HG03280 (cell line): ENCODE measurements around the gene C2CD5.
"Not testable (repeated sequence)": the region's sequence is repeated elsewhere in the genome, so short reads cannot be mapped to it uniquely, and the experiment has no call there.

Experiments
- ATAC-seq: cut with Tn5 transposase; IDR thresholded peaks from one replicate; pipeline ENCODE4 v1.9.1; 2021; ENCODE audit warnings: mild to moderate bottlenecking, moderate library complexity; ENCODE audit not compliant: unreplicated experiment

Gene C2CD5

GRCh38 chr12:22536971-22537544 is 7.3 kb downstream of the C2CD5 start:
- ATAC-seq, result no peak

DNA sequence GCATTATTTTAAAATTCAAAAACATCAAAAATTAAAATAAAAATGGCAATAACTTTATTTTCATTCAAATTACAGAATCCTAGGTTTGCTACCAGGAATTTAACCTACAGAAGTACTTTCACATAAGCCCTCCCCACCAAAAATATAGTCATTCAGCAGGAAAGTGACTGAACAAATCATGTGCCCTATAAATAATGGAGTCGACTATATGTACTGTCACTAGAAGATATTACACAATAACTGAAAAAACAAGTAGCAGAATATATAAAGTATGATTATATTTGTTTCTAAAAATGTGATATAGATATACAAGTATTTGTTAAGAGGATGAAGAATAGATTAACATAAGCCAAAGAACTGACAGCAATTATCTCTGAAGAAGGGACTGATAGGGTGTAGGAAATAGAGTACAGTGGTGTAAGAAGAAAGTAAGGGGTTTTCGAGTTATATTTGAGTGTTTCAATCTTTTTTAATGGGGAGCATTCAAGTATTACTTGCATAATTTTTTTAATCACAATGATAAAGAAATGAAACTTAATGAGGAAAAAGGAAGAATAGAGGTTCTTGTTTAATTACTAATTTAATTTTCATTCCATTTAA is 7.9 kb downstream of the C2CD5 start:
- ATAC-seq, result no peak

GRCh38 chr12:22535478-22535877 is 8.9 kb downstream of the C2CD5 start:
- ATAC-seq, result no peak

GRCh38 chr12:22535038-22535437 is 9.3 kb downstream of the C2CD5 start:
- no peak for ATAC-seq

DNA sequence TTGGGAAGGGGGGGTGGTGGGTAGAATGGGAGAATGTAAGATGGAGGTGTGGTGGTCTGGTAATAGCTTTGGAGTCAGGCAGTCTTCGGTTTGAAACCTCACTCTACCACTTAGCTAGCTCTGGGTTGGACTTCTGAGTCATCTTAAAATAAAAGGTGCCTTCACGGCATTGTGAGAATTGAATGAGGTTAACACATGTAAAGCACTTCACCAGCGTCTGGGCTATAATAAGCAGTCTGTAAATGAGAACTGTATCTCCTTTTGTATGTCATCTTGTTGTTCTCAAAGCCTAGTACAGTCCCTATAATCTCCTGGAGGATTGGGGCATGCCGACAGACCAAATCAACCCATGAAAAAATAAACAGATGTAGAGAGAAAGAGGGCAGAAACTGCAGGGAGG is 11.2 kb downstream of the C2CD5 start:
- no peak for ATAC-seq

DNA sequence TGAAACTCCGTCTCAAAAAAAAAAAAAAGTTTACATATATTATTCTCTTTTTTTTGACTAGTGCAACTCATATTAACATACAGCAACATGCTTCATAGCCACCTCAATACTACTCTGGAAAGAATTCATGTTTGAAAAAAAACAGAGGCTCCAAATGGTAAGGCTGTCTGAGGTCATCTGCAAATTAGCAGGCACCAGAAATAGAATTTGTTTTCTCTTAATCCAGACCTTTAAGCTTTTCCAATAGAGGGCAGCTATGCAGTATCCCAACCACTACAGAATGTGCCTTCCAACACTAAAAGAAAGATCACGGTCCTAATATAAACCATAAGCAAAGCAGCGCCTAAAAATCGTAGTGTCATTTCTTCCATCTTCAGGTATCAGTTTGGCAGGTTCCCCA is 12.0 kb downstream of the C2CD5 start:
- ATAC-seq, result no peak

DNA sequence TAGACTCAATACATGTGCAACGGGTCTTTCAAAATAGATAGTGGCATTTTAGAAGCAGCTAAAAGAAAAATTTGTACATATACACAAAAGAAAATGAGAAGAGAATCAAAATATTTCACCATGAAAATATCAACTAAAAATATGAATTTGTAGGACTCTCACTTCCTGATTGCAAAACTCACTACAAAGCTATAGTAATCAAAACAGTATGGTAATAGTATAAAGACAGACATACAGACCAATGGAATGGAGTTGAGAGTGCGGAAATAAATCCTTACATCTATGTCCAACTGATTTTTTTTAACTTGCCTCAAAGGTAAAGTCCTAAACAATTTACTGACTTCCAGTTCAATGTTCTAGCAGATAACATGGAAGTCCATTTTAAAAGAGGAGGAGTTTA is 13.1 kb downstream of the C2CD5 start:
- no peak for ATAC-seq

GRCh38 chr12:22529281-22530060 is 14.9 kb downstream of the C2CD5 start:
- ATAC-seq, result peak; percentile 81

DNA sequence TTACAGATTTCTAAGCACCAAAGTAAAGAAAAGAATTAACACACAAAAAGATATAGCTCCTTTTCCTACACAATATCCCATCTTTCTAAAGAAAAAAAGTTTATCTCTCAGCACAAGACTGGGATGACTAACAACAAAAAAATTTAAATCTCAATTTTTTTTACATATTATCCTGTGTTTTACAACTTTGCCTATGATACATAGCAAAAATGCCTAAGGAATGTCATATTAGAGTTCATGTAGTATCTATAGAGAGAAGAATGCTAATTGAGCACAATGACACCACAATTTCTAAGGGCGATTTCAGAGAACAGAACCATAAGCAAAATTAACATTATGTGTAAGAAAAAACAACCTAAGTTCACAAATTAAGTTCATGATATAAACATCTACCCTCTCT is 16.3 kb downstream of the C2CD5 start:
- no peak for ATAC-seq

GRCh38 chr12:22526836-22527235 is 17.5 kb downstream of the C2CD5 start:
- no peak for ATAC-seq

GRCh38 chr12:22525426-22525825 is 18.9 kb downstream of the C2CD5 start:
- no peak for ATAC-seq

DNA sequence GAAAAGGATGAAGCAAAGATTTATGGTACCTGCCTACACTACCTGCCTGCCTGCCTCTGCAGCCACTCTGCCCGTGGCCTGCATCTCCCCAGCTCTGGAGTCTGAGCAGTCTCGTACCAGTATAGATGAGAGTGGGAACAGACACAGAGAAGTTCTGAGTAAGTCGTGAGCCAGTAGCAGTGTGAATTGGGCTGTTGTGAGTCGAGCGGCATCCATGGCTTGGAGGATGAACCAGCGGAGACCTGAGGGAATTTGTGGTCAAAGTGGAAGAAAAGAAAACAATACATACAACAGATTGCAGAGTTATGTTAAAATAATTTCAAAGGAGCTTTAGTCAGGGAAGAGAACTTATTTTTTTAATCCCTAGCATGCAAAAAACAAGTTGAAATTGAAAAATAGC is 25.3 kb downstream of the C2CD5 start:
- no peak for ATAC-seq

DNA sequence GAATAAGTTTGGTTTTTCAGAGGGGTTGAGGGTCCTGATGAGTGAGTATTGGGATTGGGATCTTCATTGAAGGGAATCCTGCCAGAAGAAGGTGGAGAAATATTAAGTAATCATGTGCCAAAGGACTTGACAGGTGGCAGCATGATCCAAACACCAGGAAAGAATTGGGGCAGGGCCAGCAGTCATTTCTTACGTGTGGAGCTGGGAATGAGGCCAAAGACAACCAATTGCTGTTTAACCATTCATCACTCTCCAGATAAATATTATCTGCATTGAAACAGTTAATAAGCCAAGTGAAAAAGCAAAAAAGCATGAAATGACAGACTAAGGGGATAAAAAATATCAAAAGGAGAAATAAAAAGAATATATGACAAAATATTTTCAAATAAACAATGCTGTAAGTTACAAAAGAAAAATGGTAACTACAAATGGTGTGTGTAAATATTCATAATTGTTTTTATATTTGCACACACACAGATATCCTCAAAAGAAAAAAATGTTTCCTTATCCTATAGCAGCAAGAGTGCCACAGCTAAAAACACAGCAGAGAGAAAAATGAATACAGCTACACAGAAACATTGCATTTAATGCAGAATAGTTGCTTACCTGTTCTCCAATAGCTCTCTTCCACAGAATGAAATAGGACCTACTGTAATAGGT is 26.2 kb downstream of the C2CD5 start:
- ATAC-seq, result no peak

DNA sequence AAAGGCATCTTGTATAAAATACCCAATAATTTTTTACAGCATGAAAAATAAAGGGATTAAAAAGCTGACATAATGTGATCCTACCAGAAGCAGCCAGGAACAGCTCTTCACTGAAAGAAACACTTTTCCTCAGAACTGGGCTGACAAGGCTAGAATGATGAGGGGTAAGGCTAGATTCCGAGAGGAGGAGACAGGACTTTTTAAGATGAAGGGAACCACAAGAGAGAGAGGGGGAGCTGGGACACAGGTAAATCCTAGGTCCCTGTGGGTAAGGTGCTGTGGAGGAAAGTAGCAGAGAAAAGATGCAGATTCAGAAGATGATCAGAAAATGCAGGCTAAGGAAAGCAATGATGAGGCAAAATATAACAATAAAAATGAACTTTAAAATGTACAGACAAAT is 29.5 kb downstream of the C2CD5 start:
- no peak for ATAC-seq

- ATAC-seq, result no peak
Measured at GRCh38 chr12:22505826-22506225, 38.5 kb downstream of the C2CD5 start.

GRCh38 chr12:22500100-22500499 is 44.2 kb downstream of the C2CD5 start:
- no peak for ATAC-seq

DNA sequence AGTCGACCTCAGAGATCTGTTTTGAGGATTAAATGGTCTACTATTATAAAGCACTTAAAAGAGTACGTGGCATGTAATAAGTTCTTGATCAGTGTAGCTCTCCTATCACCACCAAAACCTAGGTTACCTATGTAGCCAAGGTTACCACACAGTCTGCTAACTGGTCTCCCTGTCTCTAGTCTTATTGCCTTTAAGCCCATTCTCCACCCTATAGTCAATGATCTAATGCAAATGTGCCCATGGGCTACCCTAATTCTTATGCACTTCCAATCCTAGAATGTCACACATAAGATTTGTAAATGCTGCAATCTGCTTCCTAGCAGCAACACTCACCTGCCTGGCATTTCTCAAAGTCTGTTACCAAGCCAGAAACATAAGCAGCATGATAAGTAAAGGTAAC is 44.9 kb downstream of the C2CD5 start:
- ATAC-seq, result no peak

DNA sequence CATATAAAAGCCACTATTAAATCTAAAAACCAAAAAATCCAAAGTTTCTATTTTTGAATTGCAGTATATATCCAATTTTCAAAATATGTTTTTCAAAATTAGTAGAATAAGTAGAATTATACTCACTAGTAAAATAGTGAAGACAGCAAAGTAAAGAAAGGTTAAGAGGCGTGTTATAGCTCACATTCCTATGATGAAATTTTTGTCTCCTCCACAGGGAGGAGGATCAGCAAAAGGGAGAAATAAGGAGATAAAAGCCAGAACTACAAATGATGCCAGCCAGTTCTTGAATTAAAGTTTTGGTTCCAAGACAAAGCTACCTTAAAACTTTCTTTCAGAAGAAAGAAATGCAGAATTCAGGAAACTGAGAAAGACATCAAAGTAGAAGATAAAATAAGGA is 50.0 kb downstream of the C2CD5 start:
- no peak for ATAC-seq

GRCh38 chr12:22491034-22491433 is 53.3 kb downstream of the C2CD5 start:
- no peak for ATAC-seq

DNA sequence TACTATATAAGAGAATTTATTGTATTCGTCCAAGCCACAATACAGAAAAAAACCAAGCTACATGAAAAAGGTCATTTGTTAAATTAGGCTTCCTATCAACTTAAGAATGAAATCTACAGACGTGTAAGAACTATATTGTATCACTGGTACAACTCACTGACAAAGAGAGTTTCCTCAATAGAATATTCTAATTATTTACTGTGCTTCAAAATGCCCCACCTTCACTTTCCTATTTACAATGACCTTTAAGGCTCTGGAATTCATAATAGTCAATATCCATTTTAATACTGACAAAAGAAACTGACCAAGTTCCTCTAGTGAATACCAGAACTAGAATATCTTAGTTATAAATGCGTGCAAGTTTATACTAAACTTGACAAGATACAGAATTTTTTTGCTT is 55.9 kb downstream of the C2CD5 start:
- no peak for ATAC-seq

GRCh38 chr12:22487683-22488082 is 56.7 kb downstream of the C2CD5 start:
- ATAC-seq, result not testable (repeated sequence)

GRCh38 chr12:22481547-22482104 is 62.7 kb downstream of the C2CD5 start:
- no peak for ATAC-seq
